ENCODE results near the gene AFG1L. TPM values are rescaled to one million over a fixed set of nuclear protein-coding genes. Genes with fewer than 3 reads are reported as not detected.
A peak's percentile ranks its signal among the peaks of the same experiment; 100 is the strongest.
"Not testable (repeated sequence)": the region's sequence is repeated elsewhere in the genome, so short reads cannot be mapped to it uniquely, and the experiment has no call there.

The AFG1L gene
- total RNA-seq, 1 donor from 2014 or later = 8.2 TPM

GRCh38 chr6:108293527-108294296, 1.1 kb upstream of the AFG1L start:
- TF ChIP-seq CTCF (conservative IDR thresholded peaks at IDR 0.05) = no peak
- Mint-ChIP-seq H3K4me1 (peaks cover 23% of the 10 kb centered on the region), H3K36me3 (ENCODE audit: low read depth) (no peaks in the 10 kb centered on the region), H3K27ac (ENCODE audit: unreplicated experiment) (no peak overlapping the region), H3K4me3 (peak overlapping the region; percentile 91), H3K9me3 (no peaks in the 10 kb centered on the region), H3K27me3 (ENCODE audit: low read depth) (no peaks in the 10 kb centered on the region)
- DNase-seq (ENCODE audit: low read depth, low spot score) = no peak

- H3K27me3 Mint-ChIP-seq (ENCODE audit: low read depth) = no peaks in the 10 kb centered on the region
- H3K4me1 Mint-ChIP-seq = peaks cover 25% of the 10 kb centered on the region
- no peak for DNase-seq (ENCODE audit: low read depth, low spot score)
- H3K36me3 Mint-ChIP-seq (ENCODE audit: low read depth) = no peaks in the 10 kb centered on the region
- H3K27ac Mint-ChIP-seq (ENCODE audit: unreplicated experiment) = peak overlapping the region; percentile 84
- peak overlapping the region; percentile 91 for H3K4me3 Mint-ChIP-seq
- no peaks in the 10 kb centered on the region for H3K9me3 Mint-ChIP-seq
- TF ChIP-seq CTCF (conservative IDR thresholded peaks at IDR 0.05) = no peak
These were observed 542 bp upstream of the AFG1L start for GRCh38 chr6:108294297-108294726.

- peak overlapping the region; percentile 84 for H3K27ac Mint-ChIP-seq (ENCODE audit: unreplicated experiment)
- no peak for TF ChIP-seq CTCF (conservative IDR thresholded peaks at IDR 0.05)
These were observed 822 bp downstream of the AFG1L start for GRCh38 chr6:108295676-108296075.

GRCh38 chr6:108302386-108302785, 7.5 kb downstream of the AFG1L start:
- TF ChIP-seq CTCF (conservative IDR thresholded peaks at IDR 0.05) = no peak
- Mint-ChIP-seq H3K4me1 (peaks cover 10% of the 10 kb centered on the region), H3K9me3 (peaks cover 4% of the 10 kb centered on the region), H3K36me3 (ENCODE audit: low read depth) (peaks cover 9% of the 10 kb centered on the region), H3K4me3 (no peak overlapping the region), H3K27ac (ENCODE audit: unreplicated experiment) (no peak overlapping the region), H3K27me3 (ENCODE audit: low read depth) (no peaks in the 10 kb centered on the region)
- no peak for DNase-seq (ENCODE audit: low read depth, low spot score)

More at GRCh38 chr6:108295676-108296075, 822 bp downstream of the AFG1L start:
- H3K9me3 Mint-ChIP-seq = no peaks in the 10 kb centered on the region
- H3K36me3 Mint-ChIP-seq (ENCODE audit: low read depth) = no peaks in the 10 kb centered on the region
- no peaks in the 10 kb centered on the region for H3K27me3 Mint-ChIP-seq (ENCODE audit: low read depth)
- H3K4me3 Mint-ChIP-seq = peak overlapping the region; percentile 91
- peaks cover 30% of the 10 kb centered on the region for H3K4me1 Mint-ChIP-seq
- no peak for DNase-seq (ENCODE audit: low read depth, low spot score)

DNA sequence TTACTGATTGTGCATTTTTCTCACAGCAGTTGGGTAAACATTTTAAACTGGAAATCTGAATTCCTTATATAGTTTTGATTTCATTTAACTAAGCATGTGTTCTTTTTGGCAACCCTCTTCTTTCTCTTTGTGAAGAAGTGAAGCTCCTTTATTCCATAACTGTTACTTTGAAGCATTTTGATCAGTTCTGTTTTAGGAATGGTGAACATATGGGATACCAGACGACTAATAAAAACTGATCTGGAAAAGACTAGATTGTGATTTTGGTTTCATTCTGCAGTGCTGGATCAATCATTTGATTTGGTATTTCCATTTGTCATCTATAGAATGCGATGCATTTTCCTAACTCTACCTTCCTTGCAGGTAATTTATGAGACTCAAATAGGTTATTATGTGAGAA, 9.8 kb downstream of the AFG1L start:
- H3K9me3 Mint-ChIP-seq = peaks cover 4% of the 10 kb centered on the region
- no peak overlapping the region for H3K27ac Mint-ChIP-seq (ENCODE audit: unreplicated experiment)
- peaks cover 9% of the 10 kb centered on the region for H3K36me3 Mint-ChIP-seq (ENCODE audit: low read depth)
- H3K4me3 Mint-ChIP-seq = no peak overlapping the region
- peaks cover 1% of the 10 kb centered on the region for H3K4me1 Mint-ChIP-seq
- H3K27me3 Mint-ChIP-seq (ENCODE audit: low read depth) = no peaks in the 10 kb centered on the region
- no peak for TF ChIP-seq CTCF (conservative IDR thresholded peaks at IDR 0.05)
- no peak for DNase-seq (ENCODE audit: low read depth, low spot score)

- not testable (repeated sequence) for H3K27me3 Mint-ChIP-seq (ENCODE audit: low read depth); H3K9me3 Mint-ChIP-seq; H3K4me1 Mint-ChIP-seq; H3K36me3 Mint-ChIP-seq (ENCODE audit: low read depth); H3K27ac Mint-ChIP-seq (ENCODE audit: unreplicated experiment); H3K4me3 Mint-ChIP-seq; DNase-seq (ENCODE audit: low read depth, low spot score)
These were observed 13.8 kb downstream of the AFG1L start for GRCh38 chr6:108308641-108309040.
